Activated CD4-positive, CD25-positive, alpha-beta regulatory T cell treated with anti-CD3 and anti-CD28 coated beads, Interleukin-2, amount 50 U/mL, for 16 hours (primary cell): ENCODE results near the gene CLTCL1.
"Not testable (repeated sequence)": the region's sequence is repeated elsewhere in the genome, so short reads cannot be mapped to it uniquely, and the experiment has no call there.

Experiments used
- DNase-seq: peaks from one replicate; pipeline ENCODE4 v3.0.0-alpha.2; 2020; ENCODE audit warnings: low read depth, low spot score

CLTCL1 gene

DNA sequence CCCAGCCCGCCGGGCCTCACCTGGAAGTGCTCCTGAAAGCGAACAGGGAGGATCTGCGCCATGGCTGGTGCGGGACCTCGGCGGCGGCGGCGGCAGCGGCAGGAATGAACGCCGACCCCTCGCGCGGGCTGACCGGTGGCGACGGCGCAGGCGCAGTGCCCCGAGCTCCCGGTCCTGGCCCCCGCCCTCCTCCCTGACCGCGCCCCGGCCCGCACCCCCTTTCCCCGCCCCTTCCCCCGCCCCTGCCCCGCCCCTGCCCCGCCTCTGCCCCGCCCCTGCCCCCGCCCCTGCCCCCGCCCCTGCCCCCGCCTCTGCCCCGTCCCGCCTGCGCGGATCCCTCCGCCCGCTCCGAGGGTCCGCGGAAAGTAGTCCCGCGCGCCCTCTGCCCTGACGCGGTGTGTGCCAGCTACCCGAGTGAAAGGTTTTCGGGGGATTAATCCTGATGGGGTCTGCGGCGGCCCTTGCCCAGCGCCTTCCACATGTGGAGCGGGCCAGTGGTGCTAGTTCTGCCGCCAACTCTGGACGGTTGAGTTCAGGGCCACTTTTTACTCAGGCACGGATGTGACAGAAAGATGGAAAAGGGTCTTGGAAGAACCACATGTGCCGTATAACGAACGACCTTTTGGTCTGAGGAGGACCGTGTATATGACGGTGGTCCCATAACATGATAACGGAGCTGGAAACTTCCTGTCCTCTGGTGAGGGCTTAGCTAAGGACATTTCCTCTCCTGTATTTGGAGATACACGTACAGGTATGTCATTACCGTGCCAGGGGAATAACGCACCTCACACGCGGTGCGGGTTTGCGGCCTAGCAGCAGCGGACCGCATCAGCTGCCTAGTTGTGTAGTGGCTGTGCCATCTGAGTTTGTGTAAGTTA is at the start of gene CLTCL1:
Gene CLTCL1 (minus strand): TSS at position 140 of the 878 bp plus-strand sequence. CDS start 78 bp downstream, at position 62.
- DNase-seq: peak; percentile 28

GRCh38 chr22:19337137-19337536 is 45.6 kb upstream of the CLTCL1 start:
- DNase-seq: no peak

DNA sequence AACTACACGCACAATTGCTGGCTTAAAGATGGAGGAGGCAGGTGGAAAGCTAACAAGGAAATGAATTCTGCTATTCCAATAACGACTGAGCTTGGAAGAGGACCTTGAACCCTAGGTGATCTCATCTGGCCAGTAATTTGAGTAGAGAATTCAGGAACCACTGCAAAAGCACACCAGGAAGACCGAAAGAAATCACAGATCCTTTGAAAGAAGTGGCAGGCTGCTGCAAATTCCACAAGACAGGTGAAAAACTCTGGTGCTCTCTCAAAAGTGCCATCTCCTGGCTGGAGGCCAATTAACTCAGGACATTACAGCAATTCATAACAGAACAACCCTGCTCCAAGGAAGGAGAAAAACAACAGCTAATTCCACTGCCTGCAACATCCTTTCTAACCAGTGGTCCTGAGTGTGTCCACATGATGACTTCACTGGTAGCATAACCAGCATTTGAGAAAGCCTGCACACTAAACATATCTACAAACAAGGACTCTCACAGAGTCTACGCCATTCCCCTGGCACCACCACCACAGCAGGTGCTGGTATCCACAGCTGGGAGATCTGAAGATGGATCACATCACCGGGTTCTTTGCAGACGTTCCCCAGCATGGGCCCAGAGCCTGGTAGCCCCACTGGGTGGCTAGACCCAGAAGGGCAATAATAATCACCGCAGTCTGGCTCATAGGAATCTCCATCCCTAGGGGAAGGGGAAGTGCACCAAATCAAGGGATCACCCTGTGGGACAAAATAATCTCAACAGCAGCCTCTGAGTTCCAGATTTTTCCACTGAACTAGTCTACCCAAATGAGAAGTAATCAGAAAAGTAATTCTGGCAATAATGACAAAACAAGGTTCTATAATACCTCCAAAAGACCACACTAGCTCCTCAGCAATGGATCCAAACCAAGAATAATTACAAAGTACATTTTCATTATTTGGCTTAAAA is 44.9 kb upstream of the CLTCL1 start:
- DNase-seq: no peak

DNA sequence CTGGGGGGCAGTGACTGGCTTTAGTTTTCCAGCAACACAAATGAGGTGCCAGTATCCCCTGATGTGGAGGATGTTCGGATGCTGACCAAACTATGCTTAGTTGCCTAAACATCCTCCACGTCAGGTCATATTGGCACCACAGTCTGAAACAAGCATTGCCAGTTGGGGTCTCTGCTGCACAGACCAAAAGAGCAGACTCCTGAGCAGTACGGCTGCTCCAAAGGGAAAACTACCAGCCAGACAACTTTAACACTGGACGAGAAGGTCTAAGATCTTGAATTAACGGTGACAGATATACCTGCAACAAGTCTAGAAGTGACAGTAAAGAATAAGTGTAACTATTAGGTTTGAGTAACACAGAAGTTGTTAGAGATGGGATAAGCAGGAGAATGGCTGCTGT is 40.5 kb upstream of the CLTCL1 start:
- DNase-seq: no peak

DNA sequence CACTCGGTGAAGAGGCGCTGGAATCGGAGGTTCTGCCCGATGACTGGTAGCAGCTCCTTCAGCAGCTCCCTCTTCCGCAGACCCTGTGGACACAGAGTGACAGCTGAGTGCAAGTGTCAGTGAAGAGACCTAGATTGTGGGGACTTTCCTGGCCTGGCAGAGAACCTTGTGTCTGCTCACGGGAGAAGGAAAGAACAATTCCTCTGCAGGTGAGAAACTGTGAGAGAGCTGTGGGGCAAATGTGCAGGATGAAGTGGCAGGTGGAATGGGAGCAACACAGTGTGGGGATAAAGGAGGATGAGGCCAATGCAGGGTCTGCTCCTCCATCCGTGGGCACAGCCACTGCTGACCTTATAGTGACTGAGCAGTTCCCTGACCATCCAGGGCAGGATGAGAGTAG is 40.0 kb upstream of the CLTCL1 start:
- DNase-seq: no peak

GRCh38 chr22:19330865-19331418 is 39.4 kb upstream of the CLTCL1 start:
- DNase-seq: no peak

GRCh38 chr22:19330205-19330604 is 38.7 kb upstream of the CLTCL1 start:
- not testable (repeated sequence) for DNase-seq

DNA sequence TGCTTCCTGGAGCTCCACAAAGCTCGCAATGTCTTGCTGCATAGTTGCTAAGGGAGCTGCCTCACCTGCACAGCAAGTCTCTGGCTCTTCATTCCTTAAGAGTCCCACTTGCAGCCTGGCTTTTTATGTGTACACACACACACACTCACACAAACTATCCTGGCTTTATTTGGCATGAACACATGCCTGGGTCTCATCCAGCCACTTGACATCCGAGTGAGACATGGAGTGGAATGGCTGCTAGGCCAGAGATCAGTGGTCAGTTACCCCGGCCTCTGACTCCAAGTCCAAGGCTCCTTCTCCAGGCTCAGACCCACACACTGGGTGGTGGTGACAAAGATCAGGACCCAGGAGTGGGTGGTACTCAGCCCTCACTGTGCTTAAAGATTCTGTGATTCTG is 37.9 kb upstream of the CLTCL1 start:
- no peak for DNase-seq

DNA sequence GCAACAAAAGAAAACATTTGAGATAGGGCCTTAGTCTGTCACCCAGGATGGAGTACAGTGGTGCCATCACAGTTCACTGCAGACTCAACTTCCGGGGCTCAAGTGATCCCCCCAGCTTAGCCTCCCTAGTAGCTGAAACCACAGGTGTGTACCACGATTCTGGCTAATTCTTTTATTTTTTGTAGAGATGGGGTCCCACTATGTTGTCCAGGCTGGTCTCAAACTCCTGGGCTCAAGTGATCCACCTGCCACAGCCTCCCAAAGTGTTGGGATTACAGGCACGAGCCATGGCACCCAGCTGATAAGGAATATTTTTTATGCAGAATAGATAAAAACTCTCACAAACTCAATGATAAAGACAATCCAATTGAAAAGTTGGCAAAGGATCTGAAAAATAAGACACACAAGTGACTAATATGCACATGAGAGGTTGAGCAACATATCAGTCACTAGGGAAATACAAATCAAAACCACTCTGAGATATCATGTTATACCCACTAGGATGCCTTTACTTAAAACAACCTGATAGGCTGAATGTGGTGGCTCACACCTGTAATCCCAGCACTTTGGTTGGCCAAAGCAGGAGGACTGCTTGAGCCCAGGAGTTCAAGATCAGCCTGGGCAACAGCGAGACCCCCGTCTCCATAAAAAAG is 33.9 kb upstream of the CLTCL1 start:
- DNase-seq: no peak

DNA sequence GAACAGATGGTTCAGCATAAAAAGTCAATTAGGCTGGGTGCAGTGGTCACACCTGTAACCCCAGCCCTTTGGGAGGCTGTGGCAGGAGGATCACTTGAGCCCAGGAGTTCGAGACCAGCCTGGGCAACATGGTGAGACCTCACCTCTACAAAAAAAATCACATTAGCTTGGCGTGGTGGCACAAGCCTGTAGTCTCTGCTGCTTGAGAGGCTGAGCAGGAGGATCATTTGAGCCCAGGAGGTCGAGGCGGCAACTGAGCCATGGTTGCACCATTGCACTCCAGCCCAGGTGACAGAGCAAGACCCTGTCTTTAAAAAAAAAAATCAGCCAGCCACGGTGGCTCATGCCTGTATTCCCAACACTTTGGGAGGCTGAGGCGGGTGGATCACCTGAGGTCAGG is 31.9 kb upstream of the CLTCL1 start:
- not testable (repeated sequence) for DNase-seq

- no peak for DNase-seq
Observed at GRCh38 chr22:19321757-19322156, 30.2 kb upstream of the CLTCL1 start.

GRCh38 chr22:19320136-19320535 is 28.6 kb upstream of the CLTCL1 start:
- not testable (repeated sequence) for DNase-seq

DNA sequence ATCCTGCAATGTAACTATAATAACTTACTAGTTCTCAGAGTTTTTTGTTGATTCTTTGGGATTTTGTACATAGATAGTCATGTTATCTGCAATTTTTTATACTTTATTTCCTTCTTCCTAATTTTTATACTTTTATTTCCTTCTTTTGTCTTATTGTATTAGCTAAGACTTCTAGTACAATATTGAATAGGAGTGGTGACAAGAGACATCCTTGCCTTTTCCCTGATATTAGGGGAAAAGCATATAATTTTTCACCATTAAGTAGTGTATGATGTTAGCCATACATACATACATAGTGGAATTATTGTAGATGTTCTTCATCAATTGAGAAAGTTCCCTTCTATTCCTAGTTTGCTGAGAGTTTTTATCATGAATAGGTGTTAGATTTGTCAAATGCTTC is 27.8 kb upstream of the CLTCL1 start:
- no peak for DNase-seq

DNA sequence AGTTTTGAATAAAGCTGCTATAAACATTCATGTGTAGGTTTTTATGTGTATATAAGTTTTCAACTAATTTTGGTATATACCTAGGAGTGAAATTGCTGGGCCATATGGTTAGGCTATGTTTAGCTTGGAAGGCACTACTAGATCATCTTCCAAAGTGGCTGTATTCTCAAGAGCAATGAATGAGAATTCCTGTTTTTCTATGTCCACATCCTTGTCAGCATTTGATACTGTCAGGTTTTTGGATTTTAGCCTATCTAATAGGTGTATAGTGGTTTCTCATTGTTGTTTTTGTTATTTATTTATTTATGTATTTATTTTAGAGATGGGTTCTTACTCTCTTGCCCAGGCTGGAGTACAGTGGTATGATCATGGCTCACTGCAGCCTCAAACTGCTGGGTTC is 26.3 kb upstream of the CLTCL1 start:
- no peak for DNase-seq

DNA sequence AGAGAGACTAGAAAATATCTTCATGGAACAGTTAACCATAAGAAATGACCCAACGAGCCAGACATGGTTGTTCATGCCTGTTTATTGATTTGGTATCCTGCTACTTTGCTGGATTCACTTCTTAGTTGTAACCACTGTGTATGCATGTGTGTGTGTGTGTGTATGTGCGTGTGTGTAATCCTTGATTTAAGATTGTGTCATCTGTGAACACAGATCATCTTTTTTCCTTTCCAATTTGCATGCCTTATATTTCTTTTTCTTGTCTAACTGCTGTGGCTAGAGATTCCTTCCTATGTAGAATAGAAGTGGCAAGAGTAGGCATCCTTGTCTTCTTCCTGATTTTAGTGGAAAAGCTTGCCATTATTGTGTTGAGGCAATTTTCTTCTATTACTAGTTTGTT is 16.4 kb upstream of the CLTCL1 start:
- no peak for DNase-seq

DNA sequence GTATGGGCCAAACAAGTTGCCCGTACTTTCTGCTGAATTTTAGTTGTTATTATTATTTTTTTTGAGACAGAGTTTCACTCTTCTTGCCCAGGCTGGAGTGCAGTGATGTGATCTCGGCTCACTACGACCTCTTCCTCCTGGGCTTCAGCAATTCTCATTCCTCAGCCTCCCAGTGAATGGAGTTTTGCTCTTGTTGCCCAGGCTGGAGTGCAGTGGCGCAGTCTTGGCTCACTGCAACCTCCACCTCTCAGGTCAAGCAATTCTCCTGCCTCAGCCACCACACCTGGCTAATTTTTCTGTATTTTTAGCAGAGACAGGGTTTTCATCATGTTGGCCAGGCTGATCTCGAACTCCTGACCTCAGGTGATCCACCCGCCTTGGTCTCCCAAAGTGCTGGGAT is 15.0 kb upstream of the CLTCL1 start:
- DNase-seq: not testable (repeated sequence)

- no peak for DNase-seq
Observed at GRCh38 chr22:19304547-19304946, 13.0 kb upstream of the CLTCL1 start.

GRCh38 chr22:19303785-19304184 is 12.3 kb upstream of the CLTCL1 start:
- DNase-seq: no peak

- no peak for DNase-seq
Observed at GRCh38 chr22:19295733-19296132, 4.2 kb upstream of the CLTCL1 start.

- no peak for DNase-seq
Observed at GRCh38 chr22:19292458-19293230, 1.1 kb upstream of the CLTCL1 start.

GRCh38 chr22:19291218-19291579 is 320 bp downstream of the CLTCL1 start:
- DNase-seq: no peak
